Stimulated activated CD8-positive, alpha-beta memory T cell treated with anti-CD3 and anti-CD28 coated beads, Interleukin-12 subunit alpha, Interleukin-12 subunit beta, amount 100 ng/mL, for 1 hour (primary cell): ENCODE results near the gene BARHL1.

ENCODE experiments used
- DNase-seq: peaks from one replicate; pipeline ENCODE4 v3.0.0-alpha.2; 2020; ENCODE audit warnings: low read depth

Gene BARHL1

DNA sequence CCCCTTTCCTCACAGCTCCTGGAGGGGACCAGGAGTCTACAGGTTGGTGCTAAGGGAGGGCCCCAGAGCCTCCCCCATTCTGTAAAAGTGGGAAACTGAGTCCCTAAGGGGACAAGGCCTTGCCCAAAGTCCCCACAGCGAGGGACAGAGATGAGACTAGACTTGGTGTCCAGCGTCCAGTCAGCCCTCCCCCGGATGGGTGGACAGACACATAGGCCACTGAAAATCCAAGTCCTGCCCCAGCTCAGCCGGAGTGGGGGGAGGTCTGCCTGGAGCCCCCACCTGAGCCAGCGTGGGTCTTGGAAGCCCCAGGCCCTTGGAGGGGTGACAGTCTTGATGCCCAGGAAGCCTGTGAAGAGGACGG is 5.2 kb downstream of the BARHL1 start:
- DNase-seq, result no peak

GRCh38 chr9:132588098-132588497 is 5.7 kb downstream of the BARHL1 start:
- DNase-seq, result no peak

DNA sequence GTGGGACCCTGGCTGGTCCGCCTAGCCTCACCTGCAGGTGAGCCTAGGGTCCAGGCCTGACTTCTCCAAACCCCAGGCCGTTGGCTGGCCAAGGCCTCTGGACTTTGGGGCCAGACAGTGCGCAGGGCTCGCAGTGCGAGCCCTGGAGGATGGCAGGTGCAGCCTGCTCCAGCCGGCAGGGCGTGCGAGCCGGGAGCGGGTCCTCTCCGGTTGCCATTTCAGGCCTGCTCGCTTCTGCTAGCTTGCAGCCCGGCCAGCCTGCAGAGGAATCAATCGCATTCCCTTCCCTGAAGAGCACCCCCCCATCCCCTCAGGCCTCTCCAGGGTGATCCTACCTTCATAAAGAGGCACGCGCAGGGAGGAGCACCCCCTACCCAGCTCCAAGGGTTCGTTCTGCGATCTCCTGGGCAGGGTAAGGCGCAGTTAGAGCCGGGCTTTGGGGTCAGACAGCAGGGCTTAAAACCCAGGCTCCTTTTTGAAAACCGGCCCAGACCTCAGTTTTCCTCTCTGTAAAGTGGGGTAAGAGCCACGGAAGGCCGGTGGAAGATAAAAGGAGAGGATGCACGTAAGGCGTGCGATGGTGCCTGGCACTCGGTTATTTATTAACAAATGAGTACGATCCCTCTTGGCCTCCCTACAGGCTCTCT is 6.2 kb downstream of the BARHL1 start:
- no peak for DNase-seq

GRCh38 chr9:132589148-132590036 is 7.0 kb downstream of the BARHL1 start:
- DNase-seq, result no peak

DNA sequence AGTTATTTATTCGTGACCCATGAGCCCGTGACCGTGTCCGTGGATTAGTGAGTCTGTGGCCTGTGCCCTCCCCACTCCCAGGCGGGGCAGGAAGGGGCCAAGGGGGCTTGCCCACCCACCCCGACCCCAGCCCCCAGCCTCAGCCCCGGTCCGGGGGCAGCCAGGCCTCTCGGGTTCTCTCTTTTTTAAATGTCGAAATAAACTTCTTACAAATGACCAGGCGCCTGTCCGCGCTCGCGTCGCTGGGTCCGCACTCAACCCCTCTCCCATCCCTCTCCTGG is 7.6 kb downstream of the BARHL1 start:
- DNase-seq, result no peak

- no peak for DNase-seq
Observed at GRCh38 chr9:132590318-132591182, 8.1 kb downstream of the BARHL1 start.

GRCh38 chr9:132591244-132591643 is 8.8 kb downstream of the BARHL1 start:
- DNase-seq, result no peak

DNA sequence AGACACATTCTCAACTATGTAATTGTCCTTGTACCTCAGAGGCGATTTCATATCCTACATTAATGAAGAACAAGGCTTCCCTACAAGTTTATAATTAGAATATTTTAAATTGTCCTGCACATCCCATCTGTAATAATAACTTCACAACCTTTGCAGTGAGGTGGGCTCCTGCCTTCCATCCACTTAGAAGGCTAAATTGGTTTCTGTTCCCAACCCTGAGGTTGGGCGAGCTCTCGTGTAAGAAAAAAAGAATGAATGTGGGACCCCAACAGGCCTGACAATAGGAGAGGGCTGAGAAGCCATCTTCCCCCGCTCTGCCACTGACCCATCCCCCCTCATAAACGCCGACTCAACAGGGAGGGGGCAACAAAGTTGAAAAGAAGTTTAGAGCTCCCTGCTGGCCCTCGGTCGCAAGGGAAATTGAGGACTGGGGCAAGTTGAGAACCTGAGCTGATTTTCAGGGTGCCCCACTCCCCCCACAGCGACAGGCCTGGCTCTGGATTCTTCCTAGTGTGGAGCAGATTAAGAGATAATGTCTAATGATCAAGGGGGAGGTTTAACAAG is 9.4 kb downstream of the BARHL1 start:
- no peak for DNase-seq

DNA sequence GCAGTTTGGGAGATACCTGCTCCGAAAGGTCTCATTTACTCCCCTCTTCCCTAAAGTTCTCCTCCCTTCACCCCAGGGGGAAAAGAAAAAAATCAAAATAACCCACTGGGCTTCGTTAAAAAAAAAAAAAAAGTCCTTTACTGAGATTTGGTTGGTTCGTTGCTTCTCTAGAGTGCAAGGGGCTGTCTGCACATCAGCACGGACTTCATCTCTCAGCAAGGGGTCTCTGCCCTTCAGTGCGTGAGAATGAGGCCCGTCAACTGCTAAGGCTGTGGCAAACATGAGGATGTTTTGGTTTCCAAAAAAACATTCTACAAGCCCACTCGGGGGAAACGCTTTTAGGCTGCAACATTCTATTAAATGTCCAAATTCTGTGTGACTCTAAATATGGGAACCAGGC is 10.0 kb downstream of the BARHL1 start:
- no peak for DNase-seq

GRCh38 chr9:132594412-132594811 is 12.0 kb downstream of the BARHL1 start:
- DNase-seq, result no peak

DNA sequence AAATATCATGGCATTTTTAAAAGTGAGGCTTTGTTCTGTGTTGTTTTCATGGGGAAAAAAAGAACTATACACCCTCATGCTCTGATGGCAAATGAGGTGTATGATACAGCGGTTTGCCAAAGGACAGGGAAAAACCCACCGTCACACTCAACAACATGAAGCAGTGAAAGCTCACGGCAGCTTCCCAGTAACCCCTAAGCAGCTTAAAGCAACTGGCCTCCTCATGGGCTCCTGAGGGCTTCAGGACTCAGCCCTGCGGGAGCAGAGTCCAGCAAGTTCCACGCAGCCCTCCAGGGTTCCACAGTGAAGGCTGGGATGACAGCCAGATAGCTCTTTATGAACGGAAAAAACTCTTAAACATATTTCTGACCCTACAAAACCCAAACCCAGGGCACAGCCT is 12.9 kb downstream of the BARHL1 start:
- DNase-seq, result no peak

GRCh38 chr9:132596200-132596599 is 13.8 kb downstream of the BARHL1 start:
- DNase-seq, result no peak

DNA sequence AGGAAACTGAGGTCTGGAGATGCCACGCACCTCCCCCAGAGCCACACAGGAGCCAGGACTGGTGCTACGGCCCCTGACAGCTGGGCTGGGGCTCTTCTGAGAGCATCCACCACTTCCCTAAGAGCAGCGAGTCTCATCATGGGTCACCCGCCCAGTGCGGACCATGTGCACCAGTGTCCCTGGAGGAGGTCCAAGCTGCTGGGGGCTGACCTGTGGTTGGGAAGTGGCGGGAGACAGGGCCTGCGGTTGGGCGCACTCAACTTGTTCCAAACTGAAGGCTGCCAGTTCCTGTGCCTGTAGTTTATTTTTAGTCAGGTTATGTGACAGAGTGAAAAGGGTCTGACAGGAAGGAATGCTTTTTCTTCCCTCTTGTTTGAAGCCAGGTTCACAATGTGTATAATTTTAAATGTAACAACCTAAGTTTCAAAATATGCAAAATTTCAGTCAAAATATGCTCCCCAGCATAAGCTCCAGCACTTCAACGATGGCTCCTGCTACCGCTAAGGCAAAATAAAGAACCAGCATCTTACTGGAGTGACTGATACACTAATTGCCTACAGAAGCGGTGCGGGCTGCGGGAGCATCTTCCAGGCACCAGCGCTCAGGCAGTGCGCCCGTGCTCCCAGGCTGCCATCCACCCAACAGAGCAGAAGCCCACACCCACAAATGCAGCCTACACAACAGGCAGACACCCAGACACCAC is 14.8 kb downstream of the BARHL1 start:
- DNase-seq, result no peak

GRCh38 chr9:132600326-132600984 is 18.0 kb downstream of the BARHL1 start:
- no peak for DNase-seq

GRCh38 chr9:132602207-132602606 is 19.8 kb downstream of the BARHL1 start:
- no peak for DNase-seq

GRCh38 chr9:132605387-132605786 is 23.0 kb downstream of the BARHL1 start:
- DNase-seq, result no peak

DNA sequence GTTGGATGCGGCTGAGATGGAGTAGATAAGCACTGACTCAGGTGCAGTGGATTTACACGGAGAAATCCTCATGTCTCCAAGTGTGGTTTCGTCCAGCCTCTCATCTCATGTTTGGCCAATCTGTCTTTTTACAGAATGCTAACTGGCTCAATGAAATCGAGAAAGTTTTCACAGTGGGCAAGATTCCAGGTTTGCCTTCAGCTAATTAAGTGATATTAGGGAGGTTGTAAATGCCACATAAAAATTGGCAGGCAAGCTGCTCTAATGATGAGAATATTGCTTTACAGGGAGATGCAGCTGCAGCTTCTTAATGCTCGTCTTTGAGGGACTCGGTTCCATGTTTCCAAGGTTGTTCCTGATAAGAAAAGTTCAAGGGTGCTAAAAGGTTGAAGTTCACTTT is 23.7 kb downstream of the BARHL1 start:
- DNase-seq, result no peak

DNA sequence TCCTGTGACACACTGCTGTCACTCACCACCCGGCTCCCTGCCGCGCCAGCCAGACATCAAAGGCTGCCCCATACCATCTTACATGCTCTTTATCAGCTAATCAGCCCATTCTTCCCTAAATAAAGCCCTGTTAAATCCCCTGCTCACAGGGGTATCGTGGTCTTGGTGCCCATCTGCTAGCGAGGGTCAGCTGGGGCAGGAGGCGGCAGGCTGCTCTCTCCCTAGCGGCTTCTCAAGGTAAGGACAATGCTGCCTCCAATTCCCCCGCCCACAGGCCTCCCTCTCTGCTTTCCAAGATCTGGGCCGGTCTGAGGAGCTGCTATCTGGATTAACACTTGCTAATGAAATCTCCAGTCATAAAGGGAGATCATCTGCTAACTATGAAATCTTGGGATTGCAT is 26.8 kb downstream of the BARHL1 start:
- no peak for DNase-seq

- DNase-seq, result no peak
Observed at GRCh38 chr9:132609829-132610228, 27.4 kb downstream of the BARHL1 start.

GRCh38 chr9:132610661-132611060 is 28.3 kb downstream of the BARHL1 start:
- no peak for DNase-seq

- no peak for DNase-seq
Observed at GRCh38 chr9:132614324-132614723, 31.9 kb downstream of the BARHL1 start.
